ENCODE data around the gene TRIM65.

Gene TRIM65

DNA sequence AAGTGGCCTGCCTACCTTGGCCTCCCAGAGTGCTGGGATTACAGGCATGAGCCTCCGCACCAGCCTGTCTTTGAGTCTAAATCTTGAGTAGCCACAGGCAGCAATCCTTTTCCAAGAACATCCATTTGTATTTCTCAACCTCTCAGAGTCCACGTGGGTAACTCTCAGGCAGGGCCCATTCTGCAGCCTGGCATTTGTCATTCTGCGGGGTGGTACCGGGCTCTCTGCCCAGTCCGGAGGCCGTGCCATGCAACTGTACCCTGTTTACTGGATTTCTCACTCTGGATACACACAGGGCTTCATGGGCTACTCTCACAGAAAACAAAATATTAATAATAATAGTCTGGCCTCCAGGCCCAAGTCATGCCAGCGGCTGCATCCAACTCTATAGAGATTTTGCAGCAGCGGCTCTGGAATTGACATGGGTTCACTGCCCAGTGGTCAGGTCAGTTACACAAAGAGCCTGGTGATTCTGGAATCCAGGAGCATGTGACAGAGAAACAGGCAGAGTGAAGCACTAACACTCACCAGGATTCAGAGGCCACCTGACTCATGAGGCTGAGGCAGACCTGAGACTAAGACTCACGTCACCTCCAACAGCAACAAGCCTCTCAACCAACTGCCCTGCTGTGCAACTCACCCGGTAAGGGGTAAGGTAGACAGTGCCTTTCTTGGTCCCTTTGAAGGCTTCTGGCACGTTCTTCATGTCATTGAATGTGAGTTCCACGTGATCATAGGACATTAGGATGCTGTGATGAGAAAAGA lies 45.6 kb downstream of the TRIM65 start:
- DNase-seq, result no peak

GRCh38 chr17:75849724-75850123 lies 47.0 kb downstream of the TRIM65 start:
- DNase-seq, result no peak

DNA sequence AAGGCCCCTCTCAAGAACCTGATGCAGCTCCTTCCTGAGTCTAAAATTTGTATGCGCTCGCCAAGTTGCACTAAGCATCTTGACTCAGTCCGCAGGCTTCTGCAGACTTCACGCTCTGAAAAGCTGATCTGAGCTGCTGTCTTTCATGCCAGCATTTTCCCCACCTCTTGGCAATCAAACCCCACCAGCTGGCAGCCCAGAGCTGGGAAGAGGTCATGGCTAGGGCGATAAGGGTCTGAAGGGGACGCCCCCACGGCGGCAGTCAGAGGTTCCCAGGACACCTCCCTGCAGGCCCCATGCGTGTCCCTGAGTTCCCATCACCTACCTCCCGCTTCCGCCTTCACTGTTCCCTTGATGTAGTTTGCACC lies 47.5 kb downstream of the TRIM65 start:
- DNase-seq, result no peak

GRCh38 chr17:75848523-75849278 lies 48.0 kb downstream of the TRIM65 start:
- DNase-seq, result peak; percentile 80

GRCh38 chr17:75847614-75848522 lies 48.9 kb downstream of the TRIM65 start:
- no peak for DNase-seq

DNA sequence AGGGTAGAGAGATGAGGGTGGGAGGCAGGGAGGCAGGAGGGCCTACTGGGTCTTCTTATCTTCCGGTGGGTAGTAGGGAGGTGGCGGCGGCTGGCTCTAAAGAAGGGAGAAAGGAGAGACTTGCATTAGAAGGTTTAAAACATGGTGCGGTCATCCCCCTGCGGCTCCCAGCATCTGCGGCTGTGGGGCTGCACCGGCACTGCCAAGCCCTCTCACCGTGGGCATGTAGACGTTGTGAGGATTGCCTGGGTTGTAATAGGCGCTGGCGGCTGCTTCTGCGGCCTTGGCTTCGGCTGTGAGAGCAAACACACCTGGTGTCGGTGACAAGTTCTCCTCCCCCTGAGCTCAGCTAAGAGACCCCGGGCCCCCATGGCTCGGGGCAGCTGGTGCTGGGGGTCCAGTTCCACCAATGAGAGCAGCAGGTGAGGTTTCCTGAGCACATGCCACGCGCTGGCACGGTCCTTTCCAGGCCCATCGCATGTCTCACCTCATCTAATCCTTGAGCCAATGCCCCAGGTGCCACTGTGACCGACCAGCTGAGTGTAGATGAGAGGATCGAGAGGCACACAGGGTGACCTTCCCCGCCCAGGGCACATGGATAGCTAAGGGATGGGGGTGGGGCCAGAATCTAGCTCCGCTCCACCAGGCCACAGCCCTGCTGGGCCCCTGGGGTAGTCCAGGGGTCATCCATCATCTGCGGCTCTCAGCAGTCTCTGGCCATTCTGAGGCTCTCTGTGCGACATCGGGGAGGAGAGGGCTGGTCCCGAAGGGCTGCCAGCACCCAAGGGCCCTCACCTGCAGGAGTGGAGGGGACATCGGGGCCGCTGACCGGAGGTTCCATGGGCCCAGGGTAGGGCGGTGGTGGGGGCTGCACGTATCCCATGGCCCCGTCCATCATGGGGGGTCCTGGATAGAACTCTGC lies 49.8 kb downstream of the TRIM65 start:
- no peak for DNase-seq

DNA sequence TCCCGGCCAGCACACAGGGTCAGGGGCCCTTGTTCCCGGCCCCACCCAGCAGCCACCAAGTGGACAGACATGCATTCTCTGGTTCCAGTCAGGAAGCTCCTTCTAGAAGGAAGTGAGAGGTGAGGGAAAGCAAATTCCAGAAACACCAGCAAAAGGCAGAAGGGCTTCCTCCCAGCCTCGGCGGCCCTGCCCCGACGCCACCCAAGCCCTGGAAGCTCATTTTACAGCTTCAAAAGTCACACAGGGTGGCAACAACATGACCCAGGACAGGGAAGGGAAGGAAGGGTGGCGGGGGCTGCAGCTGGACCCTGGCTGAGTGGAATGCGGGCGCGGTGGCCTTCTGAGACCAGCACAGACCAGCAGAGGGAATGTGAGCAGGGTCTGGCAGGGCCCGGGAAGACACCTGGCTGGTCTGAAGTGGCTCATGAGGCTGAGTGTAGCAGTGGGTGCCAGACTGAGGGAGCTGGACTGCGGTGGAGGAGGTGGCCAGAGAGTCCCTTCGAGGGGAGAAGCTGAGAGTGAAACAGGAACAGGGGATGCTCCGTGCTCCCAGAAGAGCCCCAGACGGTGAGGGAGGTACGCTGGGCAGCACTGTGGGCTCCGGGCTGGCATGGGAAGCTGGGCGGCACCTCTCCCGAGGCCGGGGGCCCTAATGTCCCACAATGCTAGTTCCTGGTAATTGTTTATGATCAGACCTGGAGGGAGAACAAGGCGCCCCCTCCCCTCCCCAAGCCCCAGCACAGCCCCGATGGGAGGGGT lies 50.6 kb downstream of the TRIM65 start:
- no peak for DNase-seq

GRCh38 chr17:75845058-75845711 lies 51.6 kb downstream of the TRIM65 start:
- peak; percentile 60 for DNase-seq

DNA sequence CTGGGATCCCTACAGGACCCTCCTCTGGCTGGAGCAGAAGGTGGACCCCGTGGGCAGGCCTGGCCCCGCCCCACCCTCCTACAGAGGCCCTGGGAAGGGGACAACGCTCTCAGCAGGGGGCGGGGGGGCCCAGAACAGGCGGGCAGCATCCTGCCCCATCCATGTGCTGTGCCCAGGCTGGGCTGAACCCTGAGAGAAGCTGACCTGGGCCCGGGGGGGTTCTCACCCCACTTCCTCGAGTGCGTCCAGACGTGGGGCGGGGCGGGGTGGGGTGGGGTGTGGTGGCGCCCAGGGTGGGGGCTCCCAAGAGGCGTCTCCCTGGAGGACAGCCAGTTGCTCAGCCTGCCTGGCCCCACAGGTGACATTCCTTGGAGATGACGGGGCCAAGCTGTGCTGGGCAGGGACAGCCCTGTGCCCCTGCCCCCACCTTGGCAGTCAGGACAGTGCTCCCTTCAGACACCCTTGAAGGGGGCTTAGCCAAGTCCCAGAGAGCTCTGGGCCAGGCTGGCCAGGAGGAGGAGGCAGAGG lies 52.2 kb downstream of the TRIM65 start:
- no peak for DNase-seq

DNA sequence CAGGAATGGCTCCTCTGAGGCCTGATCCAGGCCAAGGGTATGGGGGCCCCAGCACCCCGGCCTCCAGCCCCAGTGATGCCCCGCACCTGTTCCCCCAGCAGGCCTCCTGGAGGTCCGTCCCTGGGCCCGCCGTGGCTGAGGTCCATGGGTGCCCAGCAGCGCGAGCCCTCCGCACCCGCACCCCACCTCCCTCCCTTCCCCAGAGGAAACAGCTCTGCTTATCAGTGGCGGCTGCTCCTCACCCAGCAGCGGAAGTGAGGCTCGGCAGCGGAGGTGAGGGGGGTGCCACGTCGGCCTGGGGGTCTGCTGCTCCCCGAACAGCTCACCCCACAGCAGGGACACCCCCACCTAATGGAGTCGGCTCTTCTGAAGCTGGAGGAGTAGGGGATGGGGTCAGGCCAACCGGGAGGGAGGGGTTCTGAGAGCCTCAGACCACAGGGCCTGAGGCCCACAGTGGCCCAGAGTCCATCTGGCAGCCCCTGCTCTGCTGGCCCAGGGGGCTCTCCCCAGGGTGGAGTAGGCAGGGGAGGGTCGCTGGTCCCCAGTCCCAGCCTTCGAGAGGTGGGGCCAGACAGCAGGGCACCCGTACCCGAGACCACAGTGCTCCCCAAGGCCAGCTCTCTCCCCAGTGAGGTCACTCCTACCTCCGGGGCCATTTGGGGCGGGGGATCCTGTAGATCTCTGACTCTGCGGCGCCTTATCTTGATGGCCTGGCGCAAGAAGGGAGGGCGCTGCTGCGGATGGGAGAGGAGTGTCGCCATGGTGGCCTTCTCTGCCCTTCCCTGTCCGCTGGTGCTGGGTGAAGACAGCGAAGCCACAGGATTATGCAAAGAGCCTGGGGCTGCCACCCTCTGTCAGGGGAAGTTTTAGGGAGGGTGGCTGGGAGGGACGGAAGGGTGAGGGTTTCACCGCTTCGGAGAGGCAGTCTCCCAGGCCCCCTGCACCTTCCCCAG lies 52.9 kb downstream of the TRIM65 start, which contains the start of gene UNC13D:
TSS of gene UNC13D (minus strand) at position 828 of the 953 bp plus-strand sequence. CDS start at position 761, 67 bp downstream.
- peak; percentile 37 for DNase-seq

GRCh38 chr17:75842963-75843576 lies 53.7 kb downstream of the TRIM65 start:
- peak; percentile 12 for DNase-seq

DNA sequence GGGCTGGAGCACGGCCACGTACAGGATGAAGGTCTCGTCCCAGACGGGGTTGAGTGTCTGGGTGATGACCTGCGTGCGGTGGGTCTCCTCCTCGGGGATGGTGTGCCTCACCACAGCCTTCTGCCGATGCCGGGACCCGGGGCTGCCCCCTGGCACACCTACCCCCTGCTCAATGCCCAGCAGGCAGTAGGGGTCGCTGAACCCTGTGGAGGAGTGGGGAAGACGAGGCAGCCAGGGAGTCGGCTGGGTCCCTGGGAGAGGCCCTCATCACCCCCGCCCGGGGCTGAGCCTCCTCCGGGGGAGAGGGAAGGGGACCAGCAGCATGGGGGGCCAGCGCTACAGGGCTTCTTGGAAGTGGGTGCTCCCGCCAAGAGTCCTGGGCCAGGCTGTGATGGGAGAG lies 54.3 kb downstream of the TRIM65 start:
- no peak for DNase-seq

GRCh38 chr17:75840799-75841164 lies 56.0 kb downstream of the TRIM65 start:
- no peak for DNase-seq

GRCh38 chr17:75839942-75840798 lies 56.6 kb downstream of the TRIM65 start:
- DNase-seq, result no peak
